ENCODE results near the gene MYO1F.

GRCh38 chr19:8626842-8627241, 49.6 kb upstream of the MYO1F start:
- TF ChIP-seq CTCF (IDR thresholded peaks at IDR 0.05) (no peak), EP300 (IDR thresholded peaks at IDR 0.05) (no peak), POLR2A (IDR thresholded peaks at IDR 0.05) (no peak)
